Ishikawa (cell line): ENCODE results near the gene AGAP4.

ENCODE experiments used
- CEBPB ChIP-seq: IDR thresholded peaks from 2 replicates; pipeline ENCODE4 v1.6.1; 2012
- EP300 ChIP-seq: IDR thresholded peaks from 2 replicates; pipeline ENCODE4 v1.6.1; 2012; ENCODE audit warnings: borderline replicate concordance
- RAD21 ChIP-seq: IDR thresholded peaks from 2 replicates; pipeline ENCODE4 v1.6.1; 2012; ENCODE audit warnings: low read depth
- REST ChIP-seq: IDR thresholded peaks from 2 replicates; pipeline ENCODE4 v1.6.1; 2012; ENCODE audit warnings: low read depth, mild to moderate bottlenecking
- TAF1 ChIP-seq: IDR thresholded peaks from 2 replicates; pipeline ENCODE4 v1.6.1; 2012; ENCODE audit warnings: low read depth, mild to moderate bottlenecking
- TEAD4 ChIP-seq: IDR thresholded peaks from 2 replicates; pipeline ENCODE4 v1.6.1; 2012

- TF ChIP-seq EP300 (no peak), CEBPB (no peak), RAD21 (no peak), REST (no peak), TEAD4 (no peak), TAF1 (no peak)
Measured at GRCh38 chr10:45811075-45811474, 36.2 kb downstream of the AGAP4 start.
